Body of pancreas (tissue), 4 donors: ENCODE data around the gene ACTN4.

ENCODE experiments used
- POLR2A ChIP-seq, 3 donors: fragments of 450-650 bp; IDR thresholded peaks; one replicate each; pipeline ENCODE4 v1.6.1; 2016; ENCODE audit warnings: antibody characterized with exemption in 3 of 3, mild to moderate bottlenecking in 2 of 3
- TF ChIP-seq, protein P1 (sequence below), 7 experiments: fragments of 450-650 bp in 4 of 7; fragments of 200-600 bp in 3 of 7; sonication (generic) in 3 of 7; IDR thresholded peaks; one replicate each; pipeline ENCODE4 v1.5.1; 2016 to 2019; ENCODE audit warnings: antibody characterized with exemption in 7 of 7

DNA sequence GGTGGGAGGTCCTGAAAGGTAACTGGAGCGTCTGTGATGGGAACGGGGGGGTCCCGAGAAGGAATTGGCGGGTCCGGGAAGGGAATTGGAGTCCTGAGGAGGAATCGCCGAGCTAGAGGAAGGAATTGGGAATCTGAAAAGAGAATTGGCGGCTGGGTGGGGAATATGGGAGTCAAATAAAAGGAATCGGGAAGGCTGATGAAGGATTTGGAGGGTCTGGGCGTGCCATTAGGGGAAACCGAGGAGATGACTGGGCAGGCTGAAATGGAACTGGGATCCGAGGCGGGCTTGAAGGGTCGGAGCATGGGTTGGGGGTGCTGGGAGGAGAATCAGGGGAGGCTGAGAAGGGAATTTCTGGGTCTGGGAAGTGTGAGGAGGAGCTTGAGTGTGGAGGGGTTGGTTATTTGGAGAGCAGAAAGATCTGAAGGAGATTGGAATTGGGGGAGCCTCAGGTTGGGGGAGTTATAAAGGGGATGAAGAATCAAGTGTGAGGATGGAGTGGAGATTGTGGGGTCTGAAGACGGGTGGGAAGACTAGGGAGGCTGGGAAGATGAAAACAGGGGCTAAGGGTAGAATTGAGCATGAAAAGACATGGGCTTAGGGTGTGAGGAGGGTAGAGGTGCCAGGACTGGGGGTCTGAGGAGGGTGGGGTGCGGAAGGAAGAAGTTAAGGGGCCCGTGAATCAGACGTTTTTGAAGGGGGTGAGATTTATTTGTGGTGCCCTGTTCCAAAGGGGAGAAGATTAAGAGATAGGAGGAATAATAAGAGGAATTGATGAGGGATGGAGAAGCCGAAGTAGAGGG lies 718 bp downstream of the ACTN4 start:
- TF ChIP-seq, protein P1, sequence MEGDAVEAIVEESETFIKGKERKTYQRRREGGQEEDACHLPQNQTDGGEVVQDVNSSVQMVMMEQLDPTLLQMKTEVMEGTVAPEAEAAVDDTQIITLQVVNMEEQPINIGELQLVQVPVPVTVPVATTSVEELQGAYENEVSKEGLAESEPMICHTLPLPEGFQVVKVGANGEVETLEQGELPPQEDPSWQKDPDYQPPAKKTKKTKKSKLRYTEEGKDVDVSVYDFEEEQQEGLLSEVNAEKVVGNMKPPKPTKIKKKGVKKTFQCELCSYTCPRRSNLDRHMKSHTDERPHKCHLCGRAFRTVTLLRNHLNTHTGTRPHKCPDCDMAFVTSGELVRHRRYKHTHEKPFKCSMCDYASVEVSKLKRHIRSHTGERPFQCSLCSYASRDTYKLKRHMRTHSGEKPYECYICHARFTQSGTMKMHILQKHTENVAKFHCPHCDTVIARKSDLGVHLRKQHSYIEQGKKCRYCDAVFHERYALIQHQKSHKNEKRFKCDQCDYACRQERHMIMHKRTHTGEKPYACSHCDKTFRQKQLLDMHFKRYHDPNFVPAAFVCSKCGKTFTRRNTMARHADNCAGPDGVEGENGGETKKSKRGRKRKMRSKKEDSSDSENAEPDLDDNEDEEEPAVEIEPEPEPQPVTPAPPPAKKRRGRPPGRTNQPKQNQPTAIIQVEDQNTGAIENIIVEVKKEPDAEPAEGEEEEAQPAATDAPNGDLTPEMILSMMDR (IDR thresholded peaks at IDR 0.05): no peak
- TF ChIP-seq POLR2A (IDR thresholded peaks at IDR 0.05): no peak
